HCT116 (cell line): ENCODE results near the gene CALN1.

Experiments used
- CEBPB ChIP-seq: IDR thresholded peaks from 2 replicates; pipeline ENCODE4 v1.6.1; 2012; ENCODE audit warnings: low read depth
- CTCF ChIP-seq, 3 experiments: fragments of 200-600 bp in 1 of 3; sonication (generic) in 1 of 3; IDR thresholded peaks in 2 of 3; conservative IDR thresholded peaks in 1 of 3; 2 replicates each; pipeline ENCODE4 v1.5.1; 2012 to 2017; ENCODE audit warnings: low read depth in 2 of 3, low read length in 2 of 3, antibody characterized with exemption in 1 of 3, borderline replicate concordance in 1 of 3, control low read depth in 1 of 3, mild to moderate bottlenecking in 1 of 3, mixed read lengths in 1 of 3, mixed run types in 1 of 3, moderate library complexity in 1 of 3; ENCODE audit not compliant: insufficient read depth in 1 of 3
- EZH2 ChIP-seq: fragments of 200-600 bp; sonication (generic); IDR thresholded peaks from 2 replicates; pipeline ENCODE4 v1.6.1; 2017; ENCODE audit warnings: antibody characterized with exemption, mixed run types
- EZH2phosphoT487 ChIP-seq: fragments of 200-600 bp; IDR thresholded peaks from 2 replicates; pipeline ENCODE4 v1.6.1; 2018; ENCODE audit warnings: antibody characterized with exemption, borderline replicate concordance
- JUND ChIP-seq: IDR thresholded peaks from 2 replicates; pipeline ENCODE4 v1.6.1; 2012
- POLR2A ChIP-seq: IDR thresholded peaks from 2 replicates; pipeline ENCODE4 v1.7.0; 2011; ENCODE audit warnings: borderline replicate concordance; ENCODE audit not compliant: insufficient read depth, insufficient read length; ENCODE audit errors: extremely low read depth
- POLR2AphosphoS5 ChIP-seq: IDR thresholded peaks from 2 replicates; pipeline ENCODE4 v1.6.1; 2011; ENCODE audit warnings: mild to moderate bottlenecking, low read depth, low read length, moderate library complexity
- YY1 ChIP-seq: IDR thresholded peaks from 2 replicates; pipeline ENCODE4 v1.6.1; 2011; ENCODE audit warnings: low read length, low read depth, moderate library complexity, mild to moderate bottlenecking; ENCODE audit not compliant: insufficient replicate concordance; ENCODE audit errors: extremely low read depth
- ZNF274 ChIP-seq: fragments of 200-500 bp; sonication (Bioruptor generic); IDR thresholded peaks from 2 replicates; pipeline ENCODE4 v1.6.1; 2014; ENCODE audit warnings: mild to moderate bottlenecking, low read depth, low read length, inconsistent platforms

GRCh38 chr7:72038022-72038732 lies 374.0 kb downstream of the CALN1 start:
- TF ChIP-seq POLR2A (no peak), YY1 (no peak), CEBPB (no peak), POLR2AphosphoS5 (no peak), ZNF274 (no peak), CTCF (IDR thresholded peaks at IDR 0.05 in 2 of 3, conservative IDR thresholded peaks at IDR 0.05 in 1 of 3; ENCODE audit: borderline replicate concordance in 1 of 3, insufficient read depth in 1 of 3, low read depth in 2 of 3, low read length in 2 of 3) (no peak), JUND (no peak), EZH2 (no peak), EZH2phosphoT487 (no peak)
